Body of pancreas (tissue), 4 donors: ENCODE data around the gene HEATR5A. TPM values are rescaled to one million over a fixed set of nuclear protein-coding genes. Genes with fewer than 3 reads are reported as not detected.
"Not testable (repeated sequence)": the region's sequence is repeated elsewhere in the genome, so short reads cannot be mapped to it uniquely, and the experiment has no call there.

ENCODE experiments used
- ATAC-seq: fragments of 150-250 bp; one replicate; pipeline ENCODE4 v1.9.1; 2016
- DNase-seq, 4 donors: peaks; one replicate each; pipeline ENCODE4 v3.0.0-alpha.2; 2019
- H3K27ac ChIP-seq, 4 donors: fragments of 200-600 bp; sonication (generic); 1 replicate in 3 of 4; 2 replicates in 1 of 4; pipeline versions ENCODE4 v1.5.1 to v1.6.1; 2016 to 2019; ENCODE audit warnings: mild to moderate bottlenecking in 1 of 4, mixed read lengths in 1 of 4, moderate library complexity in 1 of 4
- H3K27me3 ChIP-seq, 2 donors: fragments of 200-600 bp; sonication (generic); one replicate each; pipeline ENCODE4 v1.6.0; 2016; ENCODE audit warnings: mild to moderate bottlenecking in 1 of 2
- H3K36me3 ChIP-seq, 2 donors: fragments of 200-600 bp; sonication (generic); replicated peaks in 1 of 2; 2 replicates each; pipeline ENCODE4 v1.5.1; 2016; ENCODE audit warnings: low read depth in 2 of 2; ENCODE audit not compliant: insufficient read depth in 1 of 2
- H3K4me1 ChIP-seq: fragments of 200-600 bp; sonication (generic); one replicate; pipeline ENCODE4 v1.6.0; 2016
- H3K4me3 ChIP-seq, 2 donors: fragments of 200-600 bp; sonication (generic); 1 replicate in 1 of 2; 2 replicates in 1 of 2; pipeline ENCODE4 v1.5.1; 2016 to 2019
- H3K9me3 ChIP-seq, 3 donors: fragments of 200-600 bp; sonication (generic); 1 replicate in 2 of 3; 2 replicates in 1 of 3; pipeline ENCODE4 v1.5.1; 2016
- CTCF ChIP-seq, 7 experiments: fragments of 450-650 bp in 4 of 7; fragments of 200-600 bp in 3 of 7; sonication (generic) in 3 of 7; IDR thresholded peaks; one replicate each; pipeline ENCODE4 v1.5.1; 2016 to 2019; ENCODE audit warnings: antibody characterized with exemption in 7 of 7
- POLR2A ChIP-seq, 3 donors: fragments of 450-650 bp; IDR thresholded peaks; one replicate each; pipeline ENCODE4 v1.6.1; 2016; ENCODE audit warnings: antibody characterized with exemption in 3 of 3, mild to moderate bottlenecking in 2 of 3
- WGBS, 2 donors: methylation state at CpG; one replicate each; pipeline ENCODE4 v1.1.5; 2017; 5-methylcytosine and 5-hydroxymethylcytosine counted together
- intact Hi-C: fragments of 100-400 bp; cut with DNase I; formaldehyde crosslinking; loops from one replicate; pipeline ENCODE4 v1.15.1; 2023
- total RNA-seq, 2 donors: library from RNA; depleted of rRNA; stranded (reverse); fragments of >200 nt; gene quantifications; one replicate each; pipeline ENCODE4 v1.1.0, GENCODE V29; 2016

HEATR5A gene
- total RNA-seq, 2 donors from 2014 or later = 14.5 to 24.1 TPM

GRCh38 chr14:31337331-31337730, 83.0 kb downstream of the HEATR5A start:
- Histone ChIP-seq H3K9me3 (no peaks in the 10 kb centered on the region), H3K36me3 (no peaks in the 10 kb centered on the region), H3K4me1 (peaks cover 8% of the 10 kb centered on the region), H3K4me3 (no peak overlapping the region), H3K27me3 (no peaks in the 10 kb centered on the region), H3K27ac (no peak overlapping the region)
- TF ChIP-seq CTCF (IDR thresholded peaks at IDR 0.05) (no peak), POLR2A (IDR thresholded peaks at IDR 0.05) (no peak)
- DNase-seq = no peak
- intact Hi-C loops = no loop called here
- no peak for ATAC-seq
- WGBS, 2 donors = 90 to 100% methylated on average over 2 of the region's 2 CpGs

- WGBS, 2 donors = 92 to 99% methylated on average over 4 of the region's 4 CpGs
- Histone ChIP-seq H3K4me1 (peaks cover 8% of the 10 kb centered on the region), H3K9me3 (no peaks in the 10 kb centered on the region), H3K4me3 (no peak overlapping the region), H3K27me3 (no peaks in the 10 kb centered on the region), H3K36me3 (no peaks in the 10 kb centered on the region), H3K27ac (no peak overlapping the region)
- intact Hi-C loops = no loop called here
- DNase-seq (no peak), ATAC-seq (no peak)
- no peak for TF ChIP-seq CTCF (IDR thresholded peaks at IDR 0.05)
Measured at GRCh38 chr14:31336646-31337045, 83.7 kb downstream of the HEATR5A start.

- ATAC-seq, H3K27ac ChIP-seq, H3K4me1 ChIP-seq, H3K4me3 ChIP-seq, DNase-seq, H3K36me3 ChIP-seq, H3K27me3 ChIP-seq, intact Hi-C loops: not testable (repeated sequence)
- H3K9me3 ChIP-seq = peaks cover 0 to 11% (median 0%) of the 10 kb centered on the region in 3 donors
- WGBS, 2 donors = 96 to 100% methylated on average over 1 of the region's 1 CpG
Measured at GRCh38 chr14:31331395-31331794, 89.0 kb downstream of the HEATR5A start.

GRCh38 chr14:31329876-31330521, 90.4 kb downstream of the HEATR5A start:
- H3K27me3 ChIP-seq, DNase-seq, ATAC-seq, H3K4me3 ChIP-seq, H3K27ac ChIP-seq, H3K36me3 ChIP-seq, H3K4me1 ChIP-seq, intact Hi-C loops: not testable (repeated sequence)
- peaks cover 0 to 11% (median 0%) of the 10 kb centered on the region in 3 donors for H3K9me3 ChIP-seq
- WGBS, 2 donors = 97 to 98% methylated on average over 8 of the region's 8 CpGs

GRCh38 chr14:31326111-31326510, 94.2 kb downstream of the HEATR5A start:
- intact Hi-C loops = no loop called here
- ATAC-seq = no peak
- H3K36me3 ChIP-seq = no peaks in the 10 kb centered on the region

More at GRCh38 chr14:31326111-31326510, 94.2 kb downstream of the HEATR5A start:
- Histone ChIP-seq H3K4me1 (peaks cover 4% of the 10 kb centered on the region), H3K4me3 (no peak overlapping the region), H3K27ac (no peak overlapping the region), H3K9me3 (peaks cover 0 to 11% (median 0%) of the 10 kb centered on the region in 3 donors), H3K27me3 (no peaks in the 10 kb centered on the region)
- no peak for DNase-seq
- TF ChIP-seq POLR2A (IDR thresholded peaks at IDR 0.05) (no peak), CTCF (IDR thresholded peaks at IDR 0.05) (no peak)
